ENCODE data around the gene NFXL1.

DNA sequence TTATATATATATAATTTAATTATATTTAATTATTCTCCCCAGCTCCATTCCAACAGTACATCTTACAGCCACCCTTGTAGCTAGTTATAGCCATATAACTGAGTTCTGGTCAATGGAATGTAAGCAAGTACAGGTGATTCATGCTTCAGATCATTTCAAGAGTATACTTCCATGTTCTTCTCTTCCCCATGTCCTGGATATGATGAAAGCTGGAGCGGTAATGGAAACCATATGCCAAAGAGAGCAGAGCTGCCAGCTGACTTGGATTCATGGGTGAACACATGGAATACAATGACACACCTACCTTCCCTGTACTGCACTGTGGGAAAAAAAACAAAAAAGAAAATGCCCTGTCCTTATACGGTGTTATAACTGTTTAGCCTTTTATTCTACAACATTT lies 59.0 kb downstream of the NFXL1 start:
- TF ChIP-seq, protein P1, sequence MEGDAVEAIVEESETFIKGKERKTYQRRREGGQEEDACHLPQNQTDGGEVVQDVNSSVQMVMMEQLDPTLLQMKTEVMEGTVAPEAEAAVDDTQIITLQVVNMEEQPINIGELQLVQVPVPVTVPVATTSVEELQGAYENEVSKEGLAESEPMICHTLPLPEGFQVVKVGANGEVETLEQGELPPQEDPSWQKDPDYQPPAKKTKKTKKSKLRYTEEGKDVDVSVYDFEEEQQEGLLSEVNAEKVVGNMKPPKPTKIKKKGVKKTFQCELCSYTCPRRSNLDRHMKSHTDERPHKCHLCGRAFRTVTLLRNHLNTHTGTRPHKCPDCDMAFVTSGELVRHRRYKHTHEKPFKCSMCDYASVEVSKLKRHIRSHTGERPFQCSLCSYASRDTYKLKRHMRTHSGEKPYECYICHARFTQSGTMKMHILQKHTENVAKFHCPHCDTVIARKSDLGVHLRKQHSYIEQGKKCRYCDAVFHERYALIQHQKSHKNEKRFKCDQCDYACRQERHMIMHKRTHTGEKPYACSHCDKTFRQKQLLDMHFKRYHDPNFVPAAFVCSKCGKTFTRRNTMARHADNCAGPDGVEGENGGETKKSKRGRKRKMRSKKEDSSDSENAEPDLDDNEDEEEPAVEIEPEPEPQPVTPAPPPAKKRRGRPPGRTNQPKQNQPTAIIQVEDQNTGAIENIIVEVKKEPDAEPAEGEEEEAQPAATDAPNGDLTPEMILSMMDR (IDR thresholded peaks at IDR 0.05; ENCODE audit: insufficient read depth, low read depth, low read length): no peak
- TF ChIP-seq EZH2 (IDR thresholded peaks at IDR 0.05; ENCODE audit: insufficient read depth, low read length): no peak
